Stimulated activated CD4-positive, alpha-beta T cell treated with anti-CD3 and anti-CD28 coated beads, Interleukin-1b, Interleukin-23, amount 100 ng/mL, for 48 hours (primary cell): ENCODE data around the gene BORCS6.

Experiments used
- DNase-seq: peaks from one replicate; pipeline ENCODE4 v3.0.0-alpha.2; 2020

The BORCS6 gene

DNA sequence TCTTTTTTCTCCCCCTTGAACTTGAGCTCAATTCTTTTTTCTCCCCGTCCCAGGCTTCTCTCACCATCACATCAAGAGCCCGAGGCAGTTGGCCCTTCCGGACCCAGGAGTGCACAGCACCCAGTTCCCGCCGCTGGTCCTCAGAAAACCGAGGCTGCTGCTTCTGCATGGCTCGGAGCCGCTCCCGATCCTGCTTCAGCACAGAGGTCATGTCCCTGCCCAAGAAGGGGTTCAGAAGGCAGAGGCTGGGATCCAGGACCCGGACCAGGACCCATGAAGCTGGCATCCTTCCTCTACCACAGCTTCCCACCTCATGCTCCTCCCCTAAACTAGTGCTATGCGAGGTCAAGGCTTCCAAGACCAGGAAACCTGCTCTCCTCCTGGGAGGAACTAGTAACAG, 48.2 kb downstream of the BORCS6 start:
- no peak for DNase-seq

DNA sequence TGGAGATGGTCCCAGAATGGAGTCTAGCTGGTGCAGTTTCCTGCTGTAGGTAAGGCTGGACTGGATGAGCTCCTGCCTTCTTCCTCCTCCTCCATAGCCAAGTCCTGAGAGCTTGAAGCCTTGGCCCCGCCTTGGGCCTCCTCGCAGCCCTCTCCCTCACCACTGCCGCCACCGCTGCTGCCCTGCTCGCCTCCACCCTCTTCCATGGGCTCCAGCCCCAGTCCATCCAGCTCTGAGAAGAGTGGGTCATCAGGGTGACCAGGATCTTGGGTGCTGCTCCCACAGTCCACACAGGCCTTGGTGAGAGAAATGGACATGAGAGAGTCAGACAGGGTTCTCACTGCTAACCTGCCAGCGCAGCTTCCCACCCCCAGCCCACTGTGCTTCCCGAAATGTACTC, 48.9 kb downstream of the BORCS6 start:
- no peak for DNase-seq

DNA sequence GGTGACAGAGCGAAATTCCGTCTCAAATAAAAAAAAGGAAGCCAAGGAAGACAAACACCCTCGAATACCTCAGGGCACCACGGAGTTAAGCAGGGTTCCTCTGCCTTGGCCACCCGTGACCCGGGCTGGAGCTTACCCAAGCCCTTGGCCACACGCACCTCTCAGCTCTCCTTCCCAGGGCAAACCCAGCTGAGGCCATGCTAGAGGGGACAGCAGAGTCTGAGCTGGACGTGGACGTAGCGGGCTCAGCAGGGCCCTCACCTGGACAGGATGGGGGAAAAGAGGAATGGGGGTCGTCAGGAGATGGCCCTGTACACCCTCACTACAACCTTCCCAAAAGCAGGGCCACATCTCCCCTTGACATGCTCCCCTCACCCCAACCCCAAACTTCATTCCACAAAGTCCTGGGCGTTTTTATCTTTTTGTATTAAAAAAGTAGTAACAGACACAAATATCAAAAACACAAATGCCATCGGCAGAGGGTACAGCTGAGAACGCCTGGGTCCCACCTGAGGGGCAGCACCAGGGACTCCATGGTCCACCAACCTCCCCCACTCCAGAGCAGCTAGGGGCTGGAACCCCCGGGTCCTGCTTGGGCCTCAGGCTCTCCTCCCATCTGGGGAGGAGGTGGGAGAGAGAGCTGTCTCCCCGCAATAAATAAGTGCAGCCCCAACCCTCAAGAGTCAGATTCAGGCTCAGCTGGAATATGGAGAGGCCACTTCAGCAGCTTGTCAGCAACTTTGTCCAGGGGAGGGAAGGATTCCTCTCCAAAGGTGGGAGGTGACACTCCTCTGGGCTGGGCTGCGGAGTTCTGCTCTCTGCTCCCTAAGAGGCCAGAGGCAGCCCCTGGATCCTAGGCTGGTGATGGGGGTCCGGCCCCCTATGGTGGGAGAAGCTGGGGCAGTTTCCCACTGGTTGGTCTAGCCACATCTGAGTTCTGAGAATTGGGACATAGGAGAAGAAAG, 49.6 kb downstream of the BORCS6 start:
- DNase-seq, result no peak

DNA sequence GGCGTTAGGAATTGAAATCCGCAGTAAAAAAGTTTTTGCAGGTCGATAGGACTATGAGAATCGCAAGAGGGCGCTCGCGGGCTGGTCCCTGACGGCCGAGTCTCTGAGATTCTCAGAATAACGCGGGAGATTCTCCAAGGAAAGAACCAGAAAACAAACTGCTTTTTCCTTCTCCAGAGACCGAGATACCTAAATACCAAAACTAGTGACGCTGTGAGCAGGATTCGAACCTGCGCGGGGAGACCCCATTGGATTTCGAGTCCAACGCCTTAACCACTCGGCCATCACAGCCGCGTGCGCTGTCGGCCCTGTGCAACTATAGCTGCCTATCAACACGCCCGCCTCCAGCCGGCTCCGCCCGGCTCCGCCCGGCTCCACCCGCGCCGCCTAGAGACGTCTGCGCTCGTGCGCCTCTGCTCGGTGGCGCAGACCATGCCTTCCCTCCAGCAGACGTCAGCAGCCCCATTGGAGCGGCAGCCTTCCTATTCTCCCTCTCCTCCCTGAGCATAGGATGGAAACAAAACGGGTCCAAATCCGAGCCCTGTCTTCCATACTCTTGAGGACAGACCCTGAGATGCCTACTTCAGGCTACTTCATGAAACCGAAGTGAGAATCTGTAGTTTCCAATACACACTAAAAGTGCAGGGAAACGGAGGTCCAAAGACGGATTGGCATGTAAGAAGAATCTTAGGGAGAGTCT, 51.2 kb downstream of the BORCS6 start:
- DNase-seq, result peak; percentile 98

DNA sequence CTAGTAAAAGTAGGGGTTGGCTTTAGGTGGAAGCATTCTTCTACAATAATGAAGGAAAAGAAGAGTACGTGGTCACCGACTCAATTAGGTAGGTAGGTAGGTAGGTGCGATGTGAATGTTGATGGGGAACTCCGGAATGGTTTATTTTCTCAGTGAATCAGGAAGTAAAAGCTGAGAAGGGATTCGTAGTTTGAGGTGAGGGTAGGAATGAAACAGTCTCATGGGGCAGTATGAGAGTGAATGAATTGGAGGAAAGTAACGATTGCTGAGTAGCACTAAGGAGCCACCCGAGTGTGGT, 51.7 kb downstream of the BORCS6 start:
- DNase-seq, result no peak
